AG09309 (cell line): ENCODE data around the gene CACNA2D2.
A peak's percentile ranks its signal among the peaks of the same experiment; 100 is the strongest.

ENCODE experiments used
- DNase-seq: peaks from one replicate; pipeline ENCODE4 v3.0.0-alpha.2; 2010; ENCODE audit warnings: low read depth
- H3K4me3 ChIP-seq: 2 replicates; pipeline ENCODE4 v1.5.1; 2011; ENCODE audit warnings: mild to moderate bottlenecking, low read depth, low read length, moderate library complexity; ENCODE audit not compliant: control insufficient read depth
- TF ChIP-seq, protein P1 (sequence below): IDR thresholded peaks from 2 replicates; pipeline ENCODE4 v1.5.1; 2011; ENCODE audit warnings: mild to moderate bottlenecking, low read depth, low read length, inconsistent platforms; ENCODE audit not compliant: insufficient read depth, control insufficient read depth; ENCODE audit errors: missing control alignments

CACNA2D2 gene

GRCh38 chr3:50393061-50393460, 110.4 kb downstream of the CACNA2D2 start:
- TF ChIP-seq, protein P1, sequence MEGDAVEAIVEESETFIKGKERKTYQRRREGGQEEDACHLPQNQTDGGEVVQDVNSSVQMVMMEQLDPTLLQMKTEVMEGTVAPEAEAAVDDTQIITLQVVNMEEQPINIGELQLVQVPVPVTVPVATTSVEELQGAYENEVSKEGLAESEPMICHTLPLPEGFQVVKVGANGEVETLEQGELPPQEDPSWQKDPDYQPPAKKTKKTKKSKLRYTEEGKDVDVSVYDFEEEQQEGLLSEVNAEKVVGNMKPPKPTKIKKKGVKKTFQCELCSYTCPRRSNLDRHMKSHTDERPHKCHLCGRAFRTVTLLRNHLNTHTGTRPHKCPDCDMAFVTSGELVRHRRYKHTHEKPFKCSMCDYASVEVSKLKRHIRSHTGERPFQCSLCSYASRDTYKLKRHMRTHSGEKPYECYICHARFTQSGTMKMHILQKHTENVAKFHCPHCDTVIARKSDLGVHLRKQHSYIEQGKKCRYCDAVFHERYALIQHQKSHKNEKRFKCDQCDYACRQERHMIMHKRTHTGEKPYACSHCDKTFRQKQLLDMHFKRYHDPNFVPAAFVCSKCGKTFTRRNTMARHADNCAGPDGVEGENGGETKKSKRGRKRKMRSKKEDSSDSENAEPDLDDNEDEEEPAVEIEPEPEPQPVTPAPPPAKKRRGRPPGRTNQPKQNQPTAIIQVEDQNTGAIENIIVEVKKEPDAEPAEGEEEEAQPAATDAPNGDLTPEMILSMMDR: no peak
- H3K4me3 ChIP-seq: no peak overlapping the region
- no peak for DNase-seq

DNA sequence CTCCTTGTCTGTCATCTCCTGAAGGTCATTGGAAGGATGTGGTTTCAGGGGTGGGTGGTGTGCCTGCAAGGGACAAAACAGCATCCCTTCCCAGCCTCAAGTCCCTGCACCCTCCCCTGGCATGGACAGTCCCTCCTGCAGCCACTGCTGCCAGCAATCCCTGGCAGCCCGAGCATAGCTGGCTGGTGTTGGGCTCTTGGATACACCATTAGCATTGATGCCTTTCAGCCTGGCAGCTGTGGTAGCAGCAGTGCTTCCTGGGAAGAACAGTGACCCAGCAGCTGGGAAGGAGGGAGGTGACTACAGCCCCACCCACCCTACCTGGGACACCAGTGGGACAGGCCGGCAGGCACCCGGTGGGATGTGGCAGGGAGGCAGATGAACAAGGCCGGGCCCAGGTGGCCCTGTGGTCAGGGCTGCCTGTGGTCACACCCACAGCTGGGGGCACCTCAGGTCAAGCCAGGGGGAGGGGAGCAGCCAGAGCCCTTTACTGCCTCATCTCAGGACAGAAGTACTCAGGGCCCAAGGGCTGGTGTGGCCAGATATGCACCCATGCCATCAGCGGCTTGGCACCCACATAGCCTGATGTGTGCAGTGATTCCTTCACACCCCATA, 111.2 kb downstream of the CACNA2D2 start:
- TF ChIP-seq, protein P1: no peak
- DNase-seq: no peak
- no peak overlapping the region for H3K4me3 ChIP-seq

GRCh38 chr3:50390508-50391224, 112.8 kb downstream of the CACNA2D2 start:
- no peak for DNase-seq
- TF ChIP-seq, protein P1: no peak
- no peak overlapping the region for H3K4me3 ChIP-seq

GRCh38 chr3:50389414-50389767, 114.0 kb downstream of the CACNA2D2 start:
- no peak for DNase-seq
- TF ChIP-seq, protein P1: no peak
- no peak overlapping the region for H3K4me3 ChIP-seq

DNA sequence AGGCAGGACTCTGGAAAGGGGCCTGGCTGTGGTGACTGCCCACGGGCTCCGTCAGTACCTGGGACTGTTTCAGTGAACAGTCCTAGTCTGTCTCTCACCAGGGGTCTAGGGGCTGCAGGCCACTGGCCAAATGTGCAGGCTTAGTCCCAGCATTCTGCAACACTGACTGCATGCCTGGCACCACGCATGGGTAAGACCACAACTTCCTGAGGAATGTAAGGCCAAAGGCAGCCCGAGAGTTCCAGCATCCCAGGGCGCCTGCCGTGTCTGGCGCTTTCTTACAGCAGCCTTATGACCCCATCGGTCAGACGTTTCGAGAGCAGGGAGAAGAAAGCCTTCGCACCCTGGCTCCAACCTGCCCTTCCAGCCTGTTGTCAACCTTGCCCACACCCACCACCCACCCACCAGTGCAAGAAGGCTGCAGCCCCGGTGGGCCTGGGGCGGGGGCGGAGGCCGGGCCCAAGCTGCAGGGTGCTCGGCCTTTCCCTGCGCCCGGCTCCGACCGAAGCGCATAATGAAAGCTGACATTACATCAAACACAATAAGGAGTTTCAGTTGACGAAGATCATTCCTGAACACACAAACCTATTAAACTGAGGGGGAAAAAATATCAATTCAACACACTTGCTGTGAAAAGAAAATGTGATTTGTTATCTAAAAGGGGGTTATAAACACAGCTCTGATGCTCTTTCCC, 114.6 kb downstream of the CACNA2D2 start:
- TF ChIP-seq, protein P1: no peak
- no peak for DNase-seq
- H3K4me3 ChIP-seq: no peak overlapping the region

GRCh38 chr3:50388016-50388719, 115.3 kb downstream of the CACNA2D2 start:
- DNase-seq: no peak
- TF ChIP-seq, protein P1: peak; percentile 45
- no peak overlapping the region for H3K4me3 ChIP-seq
